Activated T-helper 1 cell treated with Interleukin-2 at 50 U/mL for 16 hours (primary cell): Measurements from ENCODE around the gene CPNE2.
"Not testable (repeated sequence)": the region's sequence is repeated elsewhere in the genome, so short reads cannot be mapped to it uniquely, and the experiment has no call there.

Experiments
- DNase-seq: peaks from one replicate; pipeline ENCODE4 v3.0.0-alpha.2; 2020; ENCODE audit warnings: low read depth

Gene CPNE2

GRCh38 chr16:57098188-57098841 is 5.9 kb downstream of the CPNE2 start:
- no peak for DNase-seq

GRCh38 chr16:57099965-57100364 is 7.6 kb downstream of the CPNE2 start:
- DNase-seq = not testable (repeated sequence)

- DNase-seq = no peak
Observed at GRCh38 chr16:57100445-57100844, 8.1 kb downstream of the CPNE2 start.

GRCh38 chr16:57102888-57103851 is 10.8 kb downstream of the CPNE2 start:
- DNase-seq = no peak

- no peak for DNase-seq
Observed at GRCh38 chr16:57104706-57105105, 12.3 kb downstream of the CPNE2 start.

GRCh38 chr16:57105184-57105583 is 12.8 kb downstream of the CPNE2 start:
- DNase-seq = no peak

- DNase-seq = no peak
Observed at GRCh38 chr16:57106767-57107166, 14.4 kb downstream of the CPNE2 start.

- no peak for DNase-seq
Observed at GRCh38 chr16:57107321-57107922, 15.0 kb downstream of the CPNE2 start.

GRCh38 chr16:57108432-57108831 is 16.0 kb downstream of the CPNE2 start:
- DNase-seq = no peak

GRCh38 chr16:57109259-57110105 is 17.1 kb downstream of the CPNE2 start:
- DNase-seq = not testable (repeated sequence)

- no peak for DNase-seq
Observed at GRCh38 chr16:57110937-57111336, 18.6 kb downstream of the CPNE2 start.

GRCh38 chr16:57111420-57111819 is 19.0 kb downstream of the CPNE2 start:
- DNase-seq = no peak

- DNase-seq = no peak
Observed at GRCh38 chr16:57112403-57113041, 20.1 kb downstream of the CPNE2 start.

GRCh38 chr16:57113042-57113453 is 20.7 kb downstream of the CPNE2 start:
- DNase-seq = no peak

- no peak for DNase-seq
Observed at GRCh38 chr16:57113664-57114063, 21.3 kb downstream of the CPNE2 start.

GRCh38 chr16:57115168-57115513 is 22.8 kb downstream of the CPNE2 start:
- no peak for DNase-seq

GRCh38 chr16:57115514-57116182 is 23.3 kb downstream of the CPNE2 start:
- DNase-seq = no peak

- no peak for DNase-seq
Observed at GRCh38 chr16:57118461-57119084, 26.2 kb downstream of the CPNE2 start.

GRCh38 chr16:57123216-57123973 is 31.0 kb downstream of the CPNE2 start:
- DNase-seq = no peak
